T47D (cell line): ENCODE measurements around the gene SLC41A3.
"Not testable (repeated sequence)": the region's sequence is repeated elsewhere in the genome, so short reads cannot be mapped to it uniquely, and the experiment has no call there.

ENCODE experiments used
- DNase-seq, 2 experiments: peaks; one replicate each; pipeline versions ENCODE4 v3.0.0 to v3.0.0-alpha.2; 2011 to 2012; ENCODE audit warnings: low read depth in 1 of 2, low spot score in 1 of 2
- JUND ChIP-seq: IDR thresholded peaks from 2 replicates; pipeline ENCODE4 v1.6.1; 2012; ENCODE audit warnings: low read depth
- in situ Hi-C: cut with HindIII; loops from 2 replicates; pipeline ENCODE4 v1.10.0; 2016; ENCODE audit warnings: low sequenced_read_pairs, low pct_unique_long_range_greater_than_20kb

The SLC41A3 gene

DNA sequence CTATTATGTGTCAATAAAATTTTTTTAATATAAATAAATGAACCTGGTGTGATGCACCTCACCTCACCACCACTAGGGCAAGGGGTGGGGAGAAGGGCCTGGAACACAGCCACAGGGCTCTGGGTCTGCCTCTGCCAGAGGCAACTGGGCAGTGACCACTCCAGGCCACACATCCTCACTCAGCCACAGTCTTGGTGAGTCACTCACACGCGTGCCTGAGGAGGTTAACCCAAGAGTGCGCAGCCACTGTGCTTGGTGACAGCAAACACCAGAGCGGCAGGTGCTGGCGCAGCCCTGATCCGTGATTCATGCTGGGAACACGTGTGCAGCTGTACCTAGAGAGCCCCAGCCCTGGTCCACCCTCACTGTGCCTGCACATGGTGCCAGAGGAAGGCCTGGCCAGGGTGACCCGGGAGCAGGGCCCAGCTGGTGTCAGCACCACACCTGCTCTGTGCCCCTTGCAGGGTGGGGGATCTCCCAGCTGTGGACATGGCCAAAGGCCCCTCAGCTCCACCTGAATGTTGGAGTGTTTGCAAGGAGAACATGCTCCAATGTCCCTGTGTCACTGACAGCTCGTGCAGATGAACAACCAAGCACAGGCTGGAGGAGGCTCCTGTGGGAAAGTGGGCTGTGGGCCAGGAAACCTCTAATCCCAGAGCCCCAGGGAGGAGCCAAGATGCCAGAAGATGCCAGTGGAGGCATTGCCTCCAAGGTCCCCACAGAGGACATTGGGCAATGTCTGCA, 2.1 kb downstream of the SLC41A3 start:
- DNase-seq: peak; percentile 33 to 69
- in situ Hi-C loops: no loop called here
- no peak for TF ChIP-seq JUND

DNA sequence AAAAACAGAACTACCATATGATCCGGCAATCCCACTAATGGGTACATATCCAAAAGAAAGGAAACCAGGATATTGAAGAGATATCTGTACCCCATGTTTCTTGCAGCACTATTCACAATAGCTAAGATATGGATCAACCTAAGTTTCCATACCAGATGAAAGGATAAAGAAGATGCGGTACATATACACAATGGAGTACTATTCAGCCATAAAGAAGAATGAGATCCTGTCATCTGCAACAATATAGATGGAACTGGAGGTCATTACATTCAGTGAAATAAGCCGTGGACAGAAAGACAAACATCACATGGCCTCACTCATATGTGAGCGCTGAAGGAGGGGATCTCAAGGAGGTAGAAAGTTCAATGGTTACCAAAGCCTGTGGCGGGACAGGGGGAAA, 3.0 kb downstream of the SLC41A3 start:
- no peak for TF ChIP-seq JUND
- in situ Hi-C loops: no loop called here
- no peak for DNase-seq

DNA sequence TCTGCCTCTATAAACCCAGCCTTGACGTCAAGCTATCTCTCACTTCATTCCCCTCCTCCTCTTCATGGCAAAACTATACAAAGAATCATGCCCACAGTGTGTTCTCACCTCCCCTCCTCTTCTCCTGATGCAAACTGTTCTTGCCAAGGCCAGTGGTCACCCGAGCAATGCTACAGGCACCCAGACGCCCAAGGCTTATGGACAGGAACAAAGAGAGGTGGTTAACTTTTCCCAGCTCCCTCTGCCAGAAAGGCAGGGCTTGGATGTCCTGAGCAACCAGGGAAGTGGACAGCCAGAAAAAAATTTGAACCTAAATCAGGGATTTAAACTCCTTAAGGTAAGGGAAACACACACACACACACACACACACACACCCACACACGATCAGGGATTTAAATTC, 5.1 kb downstream of the SLC41A3 start:
- in situ Hi-C loops: no loop called here
- no peak for TF ChIP-seq JUND
- no peak for DNase-seq

DNA sequence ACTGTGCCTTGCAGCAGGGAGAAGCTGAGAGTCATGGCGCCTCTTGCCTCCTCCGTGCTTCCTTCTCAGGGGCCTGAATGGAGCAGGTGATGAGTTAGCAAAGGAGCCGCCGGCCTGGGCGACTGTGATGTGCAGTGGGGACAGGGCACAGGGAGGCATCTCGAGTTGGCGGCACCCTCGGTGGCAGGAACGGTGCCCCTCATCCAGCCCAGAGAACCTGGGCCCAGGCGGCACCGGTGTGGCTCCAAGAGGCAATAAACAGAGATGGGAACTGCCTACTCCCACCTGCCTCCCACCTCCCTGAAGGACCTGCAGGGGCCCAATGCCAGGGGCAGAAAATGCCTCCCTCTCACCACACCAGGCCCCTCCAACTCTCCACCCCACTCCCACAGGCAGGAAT, 6.2 kb downstream of the SLC41A3 start:
- no peak for TF ChIP-seq JUND
- in situ Hi-C loops: no loop called here
- DNase-seq: no peak

DNA sequence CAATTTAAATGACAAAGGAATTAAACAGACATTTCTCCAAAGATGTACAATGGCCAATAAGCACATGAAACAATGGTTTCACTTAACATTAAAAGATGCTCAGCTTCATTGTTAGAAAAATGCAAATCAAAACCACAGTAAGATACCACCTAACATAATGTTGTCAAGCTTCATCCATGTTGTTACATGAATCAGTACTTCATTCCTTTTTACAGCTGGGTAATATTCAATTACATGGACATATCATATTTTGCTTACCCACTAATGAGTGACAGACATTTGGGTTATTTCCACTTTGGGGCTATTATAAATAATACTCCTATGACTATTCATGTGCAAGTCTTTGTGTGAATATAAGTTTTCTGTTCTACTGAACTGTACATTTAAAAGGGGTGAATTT, 7.8 kb downstream of the SLC41A3 start:
- TF ChIP-seq JUND: no peak
- in situ Hi-C loops: no loop called here
- DNase-seq: no peak

DNA sequence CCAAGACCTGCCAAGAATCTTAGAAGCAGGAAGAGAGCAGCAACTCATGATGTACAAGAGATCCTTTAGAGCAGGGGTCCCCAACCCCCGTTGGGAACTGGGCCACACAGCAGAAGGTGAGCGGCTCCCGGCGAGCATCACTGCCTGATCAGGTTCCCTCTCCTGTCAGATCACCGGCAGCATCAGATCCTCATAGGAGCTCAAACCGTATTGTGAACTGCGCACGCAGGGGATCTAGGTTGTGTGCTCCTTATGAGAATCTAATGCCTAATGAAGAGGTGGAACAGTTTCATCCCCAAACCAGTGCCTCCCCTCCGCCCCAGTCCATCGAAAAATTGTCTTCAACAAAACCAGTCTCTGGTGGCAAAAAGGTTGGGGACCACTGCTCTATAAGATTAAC, 13.8 kb downstream of the SLC41A3 start:
- no peak for TF ChIP-seq JUND
- DNase-seq: no peak
- in situ Hi-C loops: no loop called here

DNA sequence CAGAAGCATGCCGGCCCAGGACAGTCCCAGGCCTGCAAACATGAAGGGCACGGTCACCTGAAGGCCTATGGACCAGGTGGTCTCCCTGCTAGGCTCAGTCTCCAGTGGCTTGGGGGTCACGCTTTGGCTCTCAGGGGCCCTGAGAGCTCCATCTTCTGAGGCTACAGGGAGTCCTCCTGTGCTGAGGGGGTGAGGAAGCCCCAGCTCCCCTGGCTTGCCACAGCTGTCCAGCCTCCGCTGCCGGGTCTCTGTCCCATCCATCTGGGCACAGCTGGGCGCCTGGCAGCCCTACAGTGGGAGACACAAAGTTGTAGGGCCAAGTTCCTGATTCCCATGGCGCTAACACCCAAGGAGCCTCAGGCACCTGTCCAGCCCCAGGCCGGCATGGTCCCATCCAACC, 16.0 kb downstream of the SLC41A3 start:
- TF ChIP-seq JUND: no peak
- DNase-seq: no peak
- in situ Hi-C loops: no loop called here

DNA sequence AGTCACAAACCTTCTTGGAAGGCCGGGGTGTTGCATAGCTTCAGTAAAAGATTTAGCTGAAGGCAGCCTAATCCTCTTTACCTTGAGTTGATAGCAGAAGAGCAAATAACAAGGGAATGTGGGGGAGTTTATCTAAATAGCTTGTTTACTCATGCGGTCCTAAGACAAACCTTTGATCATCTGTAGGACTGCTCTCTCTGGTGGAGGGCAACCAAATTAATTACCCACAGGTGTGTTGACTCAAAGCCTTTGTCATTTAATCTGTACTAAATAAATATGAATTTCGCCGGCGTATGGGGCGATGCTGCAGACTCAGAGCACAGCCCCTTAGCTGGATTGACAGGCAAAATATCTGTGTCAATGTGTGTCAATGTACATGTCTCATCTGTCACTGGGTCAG, 17.2 kb downstream of the SLC41A3 start:
- in situ Hi-C loops, DNase-seq: not testable (repeated sequence)

DNA sequence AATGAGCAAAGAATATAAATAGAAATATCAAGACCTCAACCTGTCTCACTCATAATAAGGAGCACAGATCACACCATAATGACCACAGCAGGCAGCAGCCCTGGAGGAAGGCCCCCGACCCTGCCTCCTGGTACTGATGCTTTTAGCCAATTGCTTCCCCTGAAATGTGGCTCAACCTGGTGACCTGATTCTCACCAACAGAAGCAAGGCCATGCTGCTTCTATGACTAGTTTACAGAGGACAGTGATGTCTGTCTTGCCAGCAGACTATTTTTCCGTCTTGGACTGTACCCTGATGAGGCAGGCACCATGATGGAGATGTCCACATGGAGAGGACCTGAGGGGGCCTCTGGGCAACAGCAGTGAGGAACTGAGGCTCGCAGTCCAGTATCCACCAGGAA, 18.0 kb downstream of the SLC41A3 start:
- no peak for DNase-seq
- no peak for TF ChIP-seq JUND
- in situ Hi-C loops: no loop called here

DNA sequence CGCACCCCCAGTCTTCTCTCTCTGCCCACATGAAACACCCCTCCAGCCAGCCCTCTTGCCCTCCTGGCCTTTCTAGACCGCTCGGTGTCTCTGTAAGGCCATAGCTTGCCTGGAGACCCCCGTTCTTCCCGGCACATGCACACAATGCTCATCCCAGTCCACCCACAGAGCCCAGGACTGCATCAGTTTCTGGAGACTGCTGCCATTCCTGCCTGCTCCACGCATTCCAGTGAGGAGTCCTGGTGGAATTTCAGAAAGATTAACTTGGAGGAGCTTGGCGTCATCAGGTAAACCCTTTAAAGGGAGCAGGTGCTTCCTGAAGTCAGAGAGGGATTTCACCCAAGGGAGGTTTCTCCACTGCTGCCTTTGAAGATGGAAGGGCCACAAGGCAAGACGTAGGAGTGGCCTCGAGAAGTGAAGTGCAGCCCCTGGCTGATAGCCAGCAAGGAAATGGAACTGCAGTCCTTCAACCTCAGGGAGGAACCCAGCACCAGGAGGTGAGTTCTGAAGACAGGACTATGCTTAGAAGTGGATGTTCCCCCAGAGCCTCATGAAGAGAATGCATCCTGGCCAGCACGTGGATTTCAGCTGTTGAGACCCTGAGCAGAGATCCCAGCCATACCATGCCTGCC, 19.2 kb downstream of the SLC41A3 start:
- DNase-seq: peak in 1 of 2 experiments; percentile 22
- no peak for TF ChIP-seq JUND
- in situ Hi-C loops: no loop called here

DNA sequence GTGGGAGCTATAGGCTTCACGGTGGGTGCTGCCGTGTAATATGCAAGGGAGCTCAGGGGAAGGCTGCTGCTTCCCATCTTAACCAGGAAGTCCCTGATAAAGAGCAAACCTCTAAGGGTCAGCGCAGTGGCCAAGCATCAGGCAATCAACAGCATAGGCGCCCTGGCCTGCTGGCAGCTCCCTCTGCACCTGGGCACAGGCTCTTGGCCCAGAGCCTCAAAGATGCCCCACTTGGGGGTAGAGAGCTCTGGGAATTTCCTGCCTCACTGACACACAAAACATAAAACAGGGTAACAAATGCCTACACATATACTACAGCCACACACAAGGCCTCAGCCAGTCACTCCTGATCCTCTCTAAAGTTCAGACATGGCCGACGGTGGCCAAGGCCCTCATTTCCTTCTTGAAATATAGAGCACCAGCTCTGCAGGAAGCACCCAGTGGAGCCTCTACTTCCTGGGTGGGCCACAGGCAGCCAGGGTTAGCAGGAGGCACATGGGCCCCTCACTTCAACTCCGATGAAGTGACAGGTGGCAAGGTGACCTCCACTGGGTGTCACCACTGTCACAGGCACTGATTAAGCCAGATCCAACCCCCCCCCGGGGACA, 20.5 kb downstream of the SLC41A3 start:
- in situ Hi-C loops: no loop called here
- no peak for TF ChIP-seq JUND
- no peak for DNase-seq

DNA sequence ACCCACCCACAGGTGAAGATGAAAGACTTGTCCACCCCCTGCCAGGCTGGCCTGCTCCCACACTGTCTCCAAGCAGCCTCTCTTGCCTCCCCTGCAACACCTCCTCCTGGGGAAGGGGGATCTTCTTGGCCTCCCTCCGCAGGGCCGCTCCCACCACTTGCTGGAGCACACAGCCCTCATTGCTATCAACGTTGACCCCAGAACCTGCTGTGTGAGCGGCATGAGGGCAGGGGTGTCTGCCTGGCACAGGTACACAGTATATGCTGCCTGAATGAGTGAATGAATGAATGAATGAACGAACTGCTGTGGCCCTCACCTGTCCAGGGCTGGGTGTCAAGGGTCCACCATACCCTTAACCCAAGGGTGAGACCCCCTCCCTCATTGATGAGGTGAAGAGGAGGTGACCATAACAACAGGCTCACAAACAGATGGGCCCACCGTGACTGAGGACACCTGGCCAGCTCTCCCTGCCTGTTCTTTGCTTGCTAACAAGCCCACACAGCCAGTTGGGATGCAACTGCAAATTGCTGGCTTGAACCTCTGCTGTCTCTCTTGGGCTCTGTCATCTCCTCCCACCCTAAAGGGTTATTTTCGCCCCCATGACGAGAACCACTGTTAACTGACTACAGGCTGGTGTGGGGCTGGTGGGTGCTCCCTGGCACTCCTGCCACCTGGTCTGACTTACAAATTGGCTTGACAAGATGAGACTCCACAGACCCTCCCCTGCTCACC, 22.5 kb downstream of the SLC41A3 start:
- in situ Hi-C loops: no loop called here
- DNase-seq: no peak

DNA sequence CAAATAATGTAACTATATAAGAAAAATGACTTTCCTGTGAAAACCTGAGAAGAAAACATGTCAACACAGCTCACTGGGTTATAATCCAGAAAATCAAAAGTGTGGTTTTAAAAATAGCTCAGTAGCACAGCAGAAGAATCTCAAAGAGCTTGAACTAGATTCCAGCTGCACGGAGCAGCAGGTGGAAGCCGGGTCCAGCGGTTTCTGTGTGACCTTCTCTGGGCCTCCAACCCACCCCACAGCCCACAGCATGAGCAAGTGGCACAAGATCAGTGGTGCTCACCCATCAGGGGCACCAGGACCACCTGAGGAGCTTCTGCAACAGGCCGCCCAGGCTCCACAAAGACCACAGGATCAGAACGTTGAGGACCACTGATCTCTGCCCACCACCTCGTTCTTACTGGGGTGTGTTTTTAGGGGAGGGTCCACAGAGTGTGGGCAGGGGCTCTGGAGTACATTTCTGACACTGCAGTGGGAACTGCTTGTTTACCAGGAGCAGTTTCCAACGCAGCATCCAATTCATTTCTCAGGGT, 23.2 kb downstream of the SLC41A3 start:
- no peak for TF ChIP-seq JUND
- no peak for DNase-seq
- in situ Hi-C loops: no loop called here

More for the DNA sequence above, 22.5 kb downstream of the SLC41A3 start:
- TF ChIP-seq JUND: no peak
